Thoracic aorta (tissue), 2 donors: ENCODE results near the gene ICA1L. TPM values are rescaled to one million over a fixed set of nuclear protein-coding genes. Genes with fewer than 3 reads are reported as not detected.
A peak's percentile ranks its signal among the peaks of the same experiment; 100 is the strongest.
"Not testable (repeated sequence)": the region's sequence is repeated elsewhere in the genome, so short reads cannot be mapped to it uniquely, and the experiment has no call there.

Experiments
- ATAC-seq: fragments of 150-250 bp; one replicate; pipeline ENCODE4 v1.8.0; 2017; ENCODE audit warnings: low read depth; ENCODE audit not compliant: insufficient number of reproducible peaks, low FRiP score
- DNase-seq: peaks from one replicate; pipeline ENCODE4 v3.0.0-alpha.2; 2020; ENCODE audit warnings: low spot score
- H3K27ac ChIP-seq, 2 donors: fragments of 200-600 bp; sonication (generic); 1 replicate in 1 of 2; 2 replicates in 1 of 2; pipeline ENCODE4 v1.5.1; 2016; ENCODE audit warnings: mild to moderate bottlenecking in 2 of 2, moderate library complexity in 2 of 2
- H3K27me3 ChIP-seq: fragments of 200-600 bp; sonication (generic); replicated peaks from 2 replicates; pipeline ENCODE4 v1.6.0; 2016; ENCODE audit warnings: mild to moderate bottlenecking; ENCODE audit not compliant: insufficient read depth
- H3K36me3 ChIP-seq: fragments of 200-600 bp; sonication (generic); one replicate; pipeline ENCODE4 v1.5.1; 2016
- H3K4me1 ChIP-seq, 2 donors: fragments of 200-600 bp; sonication (generic); 1 replicate in 1 of 2; 2 replicates in 1 of 2; pipeline versions ENCODE4 v1.5.1 to v1.6.0; 2016; ENCODE audit warnings: low read depth in 2 of 2, mild to moderate bottlenecking in 1 of 2; ENCODE audit not compliant: control insufficient read depth in 1 of 2
- H3K4me3 ChIP-seq: fragments of 200-600 bp; sonication (generic); 2 replicates; pipeline ENCODE4 v1.5.1; 2016; ENCODE audit warnings: mild to moderate bottlenecking
- H3K9me3 ChIP-seq: fragments of 200-600 bp; sonication (generic); 2 replicates; pipeline ENCODE4 v1.5.1; 2016
- total RNA-seq, 2 donors: library from RNA; depleted of rRNA; stranded (reverse); fragments of >200 nt; gene quantifications; one replicate each; pipeline versions ENCODE4 v1.1.0 to v1.2.3, GENCODE V29; 2016
- TF ChIP-seq, protein P1 (sequence below): fragments of 200-600 bp; sonication (generic); IDR thresholded peaks from one replicate; pipeline ENCODE4 v1.5.1; 2019; ENCODE audit warnings: antibody characterized with exemption

Gene ICA1L
- 10 to 100 TPM; 12.9 to 13.7 TPM for total RNA-seq

GRCh38 chr2:202871300-202872141 lies at the start of gene ICA1L:
Gene ICA1L (minus strand): TSS chr2:202871766. CDS start chr2:202829009, 42,757 bp downstream.
- H3K4me3 ChIP-seq, result peak within 1 kb of the TSS; percentile 87
- no peaks in the 10 kb centered on the region for H3K9me3 ChIP-seq
- ATAC-seq (peak; percentile 49), DNase-seq (peak; percentile 15)
- H3K4me1 ChIP-seq, result peaks cover 0 to 14% of the 10 kb centered on the region in 2 donors
- H3K36me3 ChIP-seq, result no peaks in the 10 kb centered on the region
- TF ChIP-seq, protein P1, sequence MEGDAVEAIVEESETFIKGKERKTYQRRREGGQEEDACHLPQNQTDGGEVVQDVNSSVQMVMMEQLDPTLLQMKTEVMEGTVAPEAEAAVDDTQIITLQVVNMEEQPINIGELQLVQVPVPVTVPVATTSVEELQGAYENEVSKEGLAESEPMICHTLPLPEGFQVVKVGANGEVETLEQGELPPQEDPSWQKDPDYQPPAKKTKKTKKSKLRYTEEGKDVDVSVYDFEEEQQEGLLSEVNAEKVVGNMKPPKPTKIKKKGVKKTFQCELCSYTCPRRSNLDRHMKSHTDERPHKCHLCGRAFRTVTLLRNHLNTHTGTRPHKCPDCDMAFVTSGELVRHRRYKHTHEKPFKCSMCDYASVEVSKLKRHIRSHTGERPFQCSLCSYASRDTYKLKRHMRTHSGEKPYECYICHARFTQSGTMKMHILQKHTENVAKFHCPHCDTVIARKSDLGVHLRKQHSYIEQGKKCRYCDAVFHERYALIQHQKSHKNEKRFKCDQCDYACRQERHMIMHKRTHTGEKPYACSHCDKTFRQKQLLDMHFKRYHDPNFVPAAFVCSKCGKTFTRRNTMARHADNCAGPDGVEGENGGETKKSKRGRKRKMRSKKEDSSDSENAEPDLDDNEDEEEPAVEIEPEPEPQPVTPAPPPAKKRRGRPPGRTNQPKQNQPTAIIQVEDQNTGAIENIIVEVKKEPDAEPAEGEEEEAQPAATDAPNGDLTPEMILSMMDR, result peak; percentile 33
- H3K27ac ChIP-seq, result peak within 1 kb of the TSS; percentile 53 to 69
- H3K27me3 ChIP-seq, result no peaks in the 10 kb centered on the region

- H3K4me1 ChIP-seq, result no peaks in the 10 kb centered on the region
- H3K36me3 ChIP-seq, result peaks cover 8% of the 10 kb centered on the region
- TF ChIP-seq, protein P1, result no peak
- no peak overlapping the region for H3K27ac ChIP-seq
- no peak for DNase-seq
- ATAC-seq, result no peak
- H3K9me3 ChIP-seq, result no peaks in the 10 kb centered on the region
- no peak overlapping the region for H3K4me3 ChIP-seq
- H3K27me3 ChIP-seq, result no peaks in the 10 kb centered on the region
Observed at GRCh38 chr2:202918860-202919259, 47.3 kb upstream of the ICA1L start.

GRCh38 chr2:202912342-202913201 lies 41.0 kb upstream of the ICA1L start:
- not testable (repeated sequence) for H3K27me3 ChIP-seq, H3K9me3 ChIP-seq, H3K36me3 ChIP-seq, DNase-seq
- peak; percentile 40 for ATAC-seq
- H3K4me3 ChIP-seq, result peak overlapping the region; percentile 82
- H3K4me1 ChIP-seq, result peaks cover 13 to 20% of the 10 kb centered on the region in 2 donors
- peak overlapping the region; percentile 79 to 90 for H3K27ac ChIP-seq

- DNase-seq (peak; percentile 81), ATAC-seq (peak; percentile 91)
- H3K4me3 ChIP-seq, result peak within 1 kb of the TSS; percentile 82
- H3K9me3 ChIP-seq, result no peaks in the 10 kb centered on the region
- H3K36me3 ChIP-seq, result no peaks in the 10 kb centered on the region
- peak within 1 kb of the TSS; percentile 79 to 90 for H3K27ac ChIP-seq
- no peaks in the 10 kb centered on the region for H3K27me3 ChIP-seq
- TF ChIP-seq, protein P1, result no peak
- peaks cover 13 to 20% of the 10 kb centered on the region in 2 donors for H3K4me1 ChIP-seq
Observed at GRCh38 chr2:202911512-202912341, 40.2 kb upstream of the ICA1L start, which contains the start of the genes CARF and WDR12. Gene CARF (plus strand): TSS chr2:202912275. CDS start chr2:202941903, 29,628 bp downstream. Gene WDR12 (minus strand): TSS chr2:202911673. CDS start chr2:202911476, 197 bp downstream.

- TF ChIP-seq, protein P1, result no peak
- H3K9me3 ChIP-seq, result no peaks in the 10 kb centered on the region
- ATAC-seq (no peak), DNase-seq (no peak)
- H3K4me3 ChIP-seq, result peak overlapping the region; percentile 82
- peaks cover 13 to 20% of the 10 kb centered on the region in 2 donors for H3K4me1 ChIP-seq
- H3K27ac ChIP-seq, result peak overlapping the region; percentile 79 to 90
- H3K36me3 ChIP-seq, result no peaks in the 10 kb centered on the region
- no peaks in the 10 kb centered on the region for H3K27me3 ChIP-seq
Observed at GRCh38 chr2:202911203-202911511, 39.6 kb upstream of the ICA1L start.
